ENCODE results near the gene SCN2B. TPM values are rescaled to one million over a fixed set of nuclear protein-coding genes. Genes with fewer than 3 reads are reported as not detected.
A peak's percentile ranks its signal among the peaks of the same experiment; 100 is the strongest.

SCN2B gene
- total and polyA plus RNA-seq, 10 of the 15 experiments (the other 5 are each of a cell fraction or from before 2014, with no cell fraction given) = 0.01 TPM; not detected in 9

- Histone ChIP-seq H4K20me1 (ENCODE audit: control insufficient read depth, insufficient read depth) (no peaks in the 10 kb centered on the region), H3K9ac (ENCODE audit: control insufficient read depth, insufficient read depth, low read length) (no peak overlapping the region), H3K27ac (ENCODE audit: control insufficient read depth, insufficient read depth) (no peak overlapping the region), H3K9me3 (replicated peaks; ENCODE audit: control insufficient read depth, insufficient read depth, low read length) (peaks cover 3% of the 10 kb centered on the region; the same call in 2 of the 3 replicates), H3K27me3 (replicated peaks in 1 of 2; ENCODE audit: control insufficient read depth in 2 of 2, insufficient read depth in 2 of 2, low read length in 1 of 2) (no peaks in the 10 kb centered on the region; a peak in 1 of 4 replicates), H3K4me1 (ENCODE audit: control insufficient read depth, insufficient read depth, low read length) (no peaks in the 10 kb centered on the region), H3K79me2 (ENCODE audit: control insufficient read depth, insufficient read depth, low read length) (no peaks in the 10 kb centered on the region), H3K4me3 (no peak overlapping the region), H2AFZ (ENCODE audit: control insufficient read depth, low read depth, low read length) (no peak overlapping the region; the same call in 1 of the 2 replicates), H3K36me3 (ENCODE audit: control insufficient read depth in 2 of 2, insufficient read depth in 2 of 2, low read length in 1 of 2) (no peaks in the 10 kb centered on the region), H3K4me2 (ENCODE audit: control insufficient read depth, insufficient read depth) (peak overlapping the region; percentile 39; the same call in 1 of the 2 replicates)
- intact Hi-C loops (cut with micrococcal nuclease; ENCODE audit: unreplicated experiment) (no loop called here), in situ Hi-C loops (cut with MboI) (no loop called here)
- RAD21 ChIA-PET (ENCODE audit: unreplicated experiment) = interaction anchor here (0.9 to 2.0 kb wide), 8 partner anchors 20 to 246 kb away, joined by 3 to 6 read pairs (median 5); partner anchors contain the start of gene MPZL3
- ATAC-seq = peak; percentile 82
- SMC1A ChIA-PET (ENCODE audit: uncharacterized antibody, unreplicated experiment) = interaction anchor here (0.6 to 2.1 kb wide), 11 partner anchors 8 to 101 kb away, joined by 3 to 13 read pairs (median 3); partner anchors contain the start of gene JAML
- WGBS (ENCODE audit: insufficient coverage, insufficient replicate concordance, low lambda C conversion rate, missing lambda C conversion rate) = 23% methylated on average over 6 of the region's 6 CpGs
- BruUV-seq (replicated peaks) = no TSS peak
- DNase-seq (ENCODE audit: low read depth, low spot score) = no peak
- POLR2A ChIA-PET = interaction anchor here (0.8 to 1.3 kb wide), 3 partner anchors 8 to 159 kb away, joined by 3 to 11 read pairs (median 4); no protein-coding TSS in a partner anchor
- no peak for FAIRE-seq
- CTCF ChIA-PET = interaction anchor here (0.5 to 1.7 kb wide), 12 partner anchors 9 to 159 kb away, joined by 3 to 8 read pairs (median 4); no protein-coding TSS in a partner anchor
- no peak for TF ChIP-seq GABPA (IDR thresholded peaks at IDR 0.05; ENCODE audit: low read depth)
- TF ChIP-seq IRF3 (IDR thresholded peaks at IDR 0.05) = no peak
- no peak for TF ChIP-seq KLF5 (IDR thresholded peaks at IDR 0.05; ENCODE audit: partially characterized antibody)
- TF ChIP-seq TARDBP (IDR thresholded peaks at IDR 0.05; ENCODE audit: borderline replicate concordance) = no peak
- no peak for TF ChIP-seq CUX1 (IDR thresholded peaks at IDR 0.05; ENCODE audit: insufficient replicate concordance, low read depth, low read length)
- peak; percentile 67; the same call in 1 of the 2 replicates for TF ChIP-seq RELB (IDR thresholded peaks at IDR 0.05; ENCODE audit: low read depth)
- no peak; a peak in 1 of 4 replicates for TF ChIP-seq IKZF2 (IDR thresholded peaks at IDR 0.05)
- 0 out of 2 replicates have a peak, but pooled peaks have one; percentile 27 for TF ChIP-seq ATF7 (IDR thresholded peaks at IDR 0.05; ENCODE audit: low read depth)
- TF ChIP-seq CBX3 (IDR thresholded peaks at IDR 0.05; ENCODE audit: borderline replicate concordance, low read depth) = no peak
- no peak for TF ChIP-seq FOS (IDR thresholded peaks at IDR 0.05; ENCODE audit: borderline replicate concordance, extremely low read depth, insufficient read length)
- no peak for TF ChIP-seq NR2C2 (IDR thresholded peaks at IDR 0.05; ENCODE audit: borderline replicate concordance, control insufficient read depth, insufficient read length, low read depth)
- TF ChIP-seq ZBTB33 (IDR thresholded peaks at IDR 0.05) = no peak
- TF ChIP-seq CHD2 (IDR thresholded peaks at IDR 0.05; ENCODE audit: borderline replicate concordance, low read depth, low read length) = peak; percentile 67; the same call in 1 of the 2 replicates
Measured at GRCh38 chr11:118193910-118194566, 17.6 kb upstream of the SCN2B start.
